Measurements from ENCODE around the gene ANKRD13B.

ANKRD13B gene

GRCh38 chr17:29582254-29582765, 10.6 kb upstream of the ANKRD13B start:
- H3K4me1 ChIP-seq (ENCODE audit: control insufficient read depth, insufficient read depth, low read length), result peaks cover 22% of the 10 kb centered on the region
- WGBS, 2 experiments, result 95% methylated on average over 10 of the region's 10 CpGs
- no peak overlapping the region for H3K27ac ChIP-seq (ENCODE audit: insufficient read depth, low read depth, low read length, poor library complexity, severe bottlenecking)
- H3K27me3 ChIP-seq (ENCODE audit: control insufficient read depth, insufficient read depth, low read length, poor library complexity, severe bottlenecking), result no peaks in the 10 kb centered on the region
- H3K9me3 ChIP-seq (ENCODE audit: control insufficient read depth, low read length), result no peaks in the 10 kb centered on the region
- H3K36me3 ChIP-seq (ENCODE audit: control insufficient read depth, insufficient read depth, low read length), result peaks cover 9% of the 10 kb centered on the region
- no peak overlapping the region for H3K4me3 ChIP-seq (ENCODE audit: insufficient read depth, low read depth, low read length)

GRCh38 chr17:29582772-29583171, 10.2 kb upstream of the ANKRD13B start:
- no peaks in the 10 kb centered on the region for H3K27me3 ChIP-seq (ENCODE audit: control insufficient read depth, insufficient read depth, low read length, poor library complexity, severe bottlenecking)
- H3K27ac ChIP-seq (ENCODE audit: insufficient read depth, low read depth, low read length, poor library complexity, severe bottlenecking), result no peak overlapping the region
- H3K4me1 ChIP-seq (ENCODE audit: control insufficient read depth, insufficient read depth, low read length), result peaks cover 27% of the 10 kb centered on the region
- no peaks in the 10 kb centered on the region for H3K9me3 ChIP-seq (ENCODE audit: control insufficient read depth, low read length)
- WGBS, 2 experiments, result 95 to 96% methylated on average over 13 of the region's 13 CpGs
- H3K4me3 ChIP-seq (ENCODE audit: insufficient read depth, low read depth, low read length), result no peak overlapping the region
- peaks cover 9% of the 10 kb centered on the region for H3K36me3 ChIP-seq (ENCODE audit: control insufficient read depth, insufficient read depth, low read length)

GRCh38 chr17:29583324-29584248, 9.3 kb upstream of the ANKRD13B start:
- no peaks in the 10 kb centered on the region for H3K9me3 ChIP-seq (ENCODE audit: control insufficient read depth, low read length)
- WGBS, 2 experiments, result 94% methylated on average over 16 of the region's 16 CpGs

GRCh38 chr17:29584452-29585079, 8.4 kb upstream of the ANKRD13B start:
- Histone ChIP-seq H3K9me3 (ENCODE audit: control insufficient read depth, low read length) (no peaks in the 10 kb centered on the region), H3K4me3 (ENCODE audit: insufficient read depth, low read depth, low read length) (no peak overlapping the region), H3K27me3 (ENCODE audit: control insufficient read depth, insufficient read depth, low read length, poor library complexity, severe bottlenecking) (no peaks in the 10 kb centered on the region), H3K4me1 (ENCODE audit: control insufficient read depth, insufficient read depth, low read length) (peaks cover 35% of the 10 kb centered on the region), H3K27ac (ENCODE audit: insufficient read depth, low read depth, low read length, poor library complexity, severe bottlenecking) (no peak overlapping the region), H3K36me3 (ENCODE audit: control insufficient read depth, insufficient read depth, low read length) (peaks cover 9% of the 10 kb centered on the region)
- 50 to 51% methylated on average over 12 of the region's 12 CpGs for WGBS, 2 experiments

More at GRCh38 chr17:29583324-29584248, 9.3 kb upstream of the ANKRD13B start:
- no peak overlapping the region for H3K4me3 ChIP-seq (ENCODE audit: insufficient read depth, low read depth, low read length)
- peaks cover 9% of the 10 kb centered on the region for H3K36me3 ChIP-seq (ENCODE audit: control insufficient read depth, insufficient read depth, low read length)
- no peaks in the 10 kb centered on the region for H3K27me3 ChIP-seq (ENCODE audit: control insufficient read depth, insufficient read depth, low read length, poor library complexity, severe bottlenecking)
- no peak overlapping the region for H3K27ac ChIP-seq (ENCODE audit: insufficient read depth, low read depth, low read length, poor library complexity, severe bottlenecking)
- peaks cover 35% of the 10 kb centered on the region for H3K4me1 ChIP-seq (ENCODE audit: control insufficient read depth, insufficient read depth, low read length)

GRCh38 chr17:29585080-29585751, 7.7 kb upstream of the ANKRD13B start:
- H3K36me3 ChIP-seq (ENCODE audit: control insufficient read depth, insufficient read depth, low read length), result peaks cover 9% of the 10 kb centered on the region
- WGBS, 2 experiments, result 80 to 81% methylated on average over 8 of the region's 8 CpGs
- peaks cover 4% of the 10 kb centered on the region for H3K27me3 ChIP-seq (ENCODE audit: control insufficient read depth, insufficient read depth, low read length, poor library complexity, severe bottlenecking)
- peaks cover 41% of the 10 kb centered on the region for H3K4me1 ChIP-seq (ENCODE audit: control insufficient read depth, insufficient read depth, low read length)
- no peak overlapping the region for H3K4me3 ChIP-seq (ENCODE audit: insufficient read depth, low read depth, low read length)
- H3K9me3 ChIP-seq (ENCODE audit: control insufficient read depth, low read length), result no peaks in the 10 kb centered on the region
- H3K27ac ChIP-seq (ENCODE audit: insufficient read depth, low read depth, low read length, poor library complexity, severe bottlenecking), result no peak overlapping the region

GRCh38 chr17:29586676-29587469, 6.1 kb upstream of the ANKRD13B start:
- WGBS, 2 experiments, result 90% methylated on average over 9 of the region's 9 CpGs
- H3K4me3 ChIP-seq (ENCODE audit: insufficient read depth, low read depth, low read length), result peak overlapping the region; percentile 1
- no peaks in the 10 kb centered on the region for H3K36me3 ChIP-seq (ENCODE audit: control insufficient read depth, insufficient read depth, low read length)
- H3K9me3 ChIP-seq (ENCODE audit: control insufficient read depth, low read length), result no peaks in the 10 kb centered on the region
- peaks cover 46% of the 10 kb centered on the region for H3K4me1 ChIP-seq (ENCODE audit: control insufficient read depth, insufficient read depth, low read length)
- H3K27ac ChIP-seq (ENCODE audit: insufficient read depth, low read depth, low read length, poor library complexity, severe bottlenecking), result no peak overlapping the region
- H3K27me3 ChIP-seq (ENCODE audit: control insufficient read depth, insufficient read depth, low read length, poor library complexity, severe bottlenecking), result peaks cover 10% of the 10 kb centered on the region

DNA sequence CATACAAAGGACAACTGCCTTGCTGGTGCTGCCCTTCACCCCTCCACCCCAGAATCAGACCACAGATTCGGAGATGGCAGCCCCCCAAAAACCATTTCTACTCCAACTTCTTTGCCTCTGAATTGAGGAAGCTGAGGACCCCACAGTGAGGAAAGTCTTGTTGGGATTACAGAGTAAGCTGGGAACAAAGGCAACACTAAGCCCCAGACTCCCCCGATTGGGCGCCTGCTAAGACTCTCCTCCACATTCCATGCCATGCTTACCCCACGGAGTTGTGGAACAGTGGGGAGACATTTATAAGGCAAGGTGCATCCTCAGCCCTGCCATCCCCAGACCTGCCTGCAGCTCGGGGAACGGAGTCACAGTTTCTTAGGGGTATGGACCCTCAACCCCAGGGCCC, 5.3 kb upstream of the ANKRD13B start:
- H3K4me1 ChIP-seq (ENCODE audit: control insufficient read depth, insufficient read depth, low read length), result peaks cover 53% of the 10 kb centered on the region
- peaks cover 10% of the 10 kb centered on the region for H3K27me3 ChIP-seq (ENCODE audit: control insufficient read depth, insufficient read depth, low read length, poor library complexity, severe bottlenecking)
- peak overlapping the region; percentile 88 for H3K4me3 ChIP-seq (ENCODE audit: insufficient read depth, low read depth, low read length)
- no peaks in the 10 kb centered on the region for H3K36me3 ChIP-seq (ENCODE audit: control insufficient read depth, insufficient read depth, low read length)
- no peaks in the 10 kb centered on the region for H3K9me3 ChIP-seq (ENCODE audit: control insufficient read depth, low read length)
- WGBS, 2 experiments, result 64 to 73% methylated on average over 6 of the region's 6 CpGs
- no peak overlapping the region for H3K27ac ChIP-seq (ENCODE audit: insufficient read depth, low read depth, low read length, poor library complexity, severe bottlenecking)

- WGBS, 2 experiments, result 49 to 55% methylated on average over 8 of the region's 8 CpGs
- no peak overlapping the region for H3K27ac ChIP-seq (ENCODE audit: insufficient read depth, low read depth, low read length, poor library complexity, severe bottlenecking)
- H3K4me1 ChIP-seq (ENCODE audit: control insufficient read depth, insufficient read depth, low read length), result peaks cover 56% of the 10 kb centered on the region
- peaks cover 10% of the 10 kb centered on the region for H3K27me3 ChIP-seq (ENCODE audit: control insufficient read depth, insufficient read depth, low read length, poor library complexity, severe bottlenecking)
- peak overlapping the region; percentile 88 for H3K4me3 ChIP-seq (ENCODE audit: insufficient read depth, low read depth, low read length)
- H3K9me3 ChIP-seq (ENCODE audit: control insufficient read depth, low read length), result no peaks in the 10 kb centered on the region
- H3K36me3 ChIP-seq (ENCODE audit: control insufficient read depth, insufficient read depth, low read length), result no peaks in the 10 kb centered on the region
Observed at GRCh38 chr17:29588017-29588561, 4.8 kb upstream of the ANKRD13B start.

DNA sequence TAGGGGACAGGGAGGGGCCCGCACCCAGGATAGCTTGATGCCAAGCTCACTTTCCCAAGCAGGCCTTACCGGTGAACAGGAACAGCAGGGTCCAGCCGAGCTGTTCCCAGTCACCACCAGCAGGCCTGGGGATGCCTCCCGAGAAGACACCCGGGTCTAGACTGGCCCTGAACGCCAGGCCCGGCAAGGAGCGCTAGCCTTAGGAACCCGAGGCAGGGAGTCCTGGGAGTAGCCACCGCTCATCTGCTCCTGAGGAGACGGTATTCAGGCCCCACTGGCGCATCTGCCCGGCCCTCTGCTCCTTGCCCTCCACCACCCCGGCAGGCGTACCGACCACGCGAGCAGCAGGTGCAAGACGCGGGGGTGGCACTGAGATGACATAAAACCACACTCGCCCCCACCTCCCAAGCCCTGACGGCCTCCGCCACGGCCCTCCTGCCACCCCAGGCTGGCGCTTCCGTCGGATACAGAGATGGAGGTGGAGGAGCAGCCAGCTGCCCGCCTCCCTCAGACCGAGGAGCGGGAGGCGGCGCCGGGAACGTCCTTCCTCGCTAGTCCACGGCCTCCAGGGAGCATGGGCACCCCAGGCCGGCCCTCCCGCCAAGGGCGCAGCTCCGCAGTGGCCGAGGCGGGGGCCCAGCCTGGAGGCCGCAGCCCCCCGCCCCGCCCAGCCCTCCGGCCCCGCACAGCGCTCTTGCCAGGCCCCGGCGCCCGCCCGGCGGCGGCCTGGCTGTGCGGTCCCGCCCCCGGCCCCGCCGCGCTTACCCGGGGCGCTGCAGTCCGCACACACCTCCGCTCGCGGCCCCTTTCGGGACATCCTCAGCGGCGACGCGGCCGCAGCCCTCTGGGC, 4.1 kb upstream of the ANKRD13B start:
- H3K36me3 ChIP-seq (ENCODE audit: control insufficient read depth, insufficient read depth, low read length), result no peaks in the 10 kb centered on the region
- no peaks in the 10 kb centered on the region for H3K9me3 ChIP-seq (ENCODE audit: control insufficient read depth, low read length)
- no peak overlapping the region for H3K27ac ChIP-seq (ENCODE audit: insufficient read depth, low read depth, low read length, poor library complexity, severe bottlenecking)
- H3K4me3 ChIP-seq (ENCODE audit: insufficient read depth, low read depth, low read length), result peak overlapping the region; percentile 88
- H3K27me3 ChIP-seq (ENCODE audit: control insufficient read depth, insufficient read depth, low read length, poor library complexity, severe bottlenecking), result peaks cover 13% of the 10 kb centered on the region
- 1% methylated on average over 72 of the region's 72 CpGs for WGBS, 2 experiments
- H3K4me1 ChIP-seq (ENCODE audit: control insufficient read depth, insufficient read depth, low read length), result peaks cover 56% of the 10 kb centered on the region
